GM19238 (cell line): Measurements from ENCODE around the gene GSTCD.
"Not testable (repeated sequence)": the region's sequence is repeated elsewhere in the genome, so short reads cannot be mapped to it uniquely, and the experiment has no call there.

Experiments
- DNase-seq: peaks from one replicate; pipeline ENCODE4 v3.0.0; 2011; ENCODE audit warnings: low spot score; ENCODE audit not compliant: insufficient read length

GSTCD gene

GRCh38 chr4:105708181-105709080 lies at the start of gene GSTCD, which contains the start of gene INTS12:
TSS of gene GSTCD (plus strand) at chr4:105708784. CDS start at chr4:105717614, 8,830 bp downstream.
TSS of gene INTS12 (minus strand) at chr4:105708689. CDS start at chr4:105700005, 8,684 bp downstream.
- DNase-seq, result peak; percentile 41

- no peak for DNase-seq
These were observed 49.4 kb upstream of the GSTCD start for GRCh38 chr4:105659190-105659589.

- DNase-seq, result no peak
These were observed 47.6 kb upstream of the GSTCD start for GRCh38 chr4:105661028-105661427.

- no peak for DNase-seq
These were observed 45.5 kb upstream of the GSTCD start for GRCh38 chr4:105662935-105663675.

- DNase-seq, result no peak
These were observed 41.9 kb upstream of the GSTCD start for GRCh38 chr4:105666693-105667092.

GRCh38 chr4:105670684-105671083 lies 37.9 kb upstream of the GSTCD start:
- no peak for DNase-seq

- no peak for DNase-seq
These were observed 37.3 kb upstream of the GSTCD start for GRCh38 chr4:105671301-105671700.

- no peak for DNase-seq
These were observed 34.6 kb upstream of the GSTCD start for GRCh38 chr4:105674011-105674410.

- no peak for DNase-seq
These were observed 30.9 kb upstream of the GSTCD start for GRCh38 chr4:105677709-105678108.

- DNase-seq, result no peak
These were observed 29.4 kb upstream of the GSTCD start for GRCh38 chr4:105679186-105679585.

- no peak for DNase-seq
These were observed 25.5 kb upstream of the GSTCD start for GRCh38 chr4:105683038-105683437.

- DNase-seq, result no peak
These were observed 22.0 kb upstream of the GSTCD start for GRCh38 chr4:105686571-105686970.

GRCh38 chr4:105694812-105695211 lies 13.8 kb upstream of the GSTCD start:
- DNase-seq, result not testable (repeated sequence)

- DNase-seq, result not testable (repeated sequence)
These were observed 12.8 kb upstream of the GSTCD start for GRCh38 chr4:105695832-105696231.

- no peak for DNase-seq
These were observed 10.0 kb upstream of the GSTCD start for GRCh38 chr4:105698607-105699006.

- DNase-seq, result no peak
These were observed 803 bp upstream of the GSTCD start for GRCh38 chr4:105707782-105708180.

GRCh38 chr4:105709081-105709450 lies 482 bp downstream of the GSTCD start:
- DNase-seq, result no peak

- no peak for DNase-seq
These were observed 1.5 kb downstream of the GSTCD start for GRCh38 chr4:105710012-105710600.

- DNase-seq, result no peak
These were observed 2.1 kb downstream of the GSTCD start for GRCh38 chr4:105710678-105711077.

GRCh38 chr4:105712766-105713165 lies 4.2 kb downstream of the GSTCD start:
- DNase-seq, result no peak

- DNase-seq, result no peak
These were observed 5.5 kb downstream of the GSTCD start for GRCh38 chr4:105714071-105714521.

GRCh38 chr4:105714932-105715331 lies 6.3 kb downstream of the GSTCD start:
- no peak for DNase-seq
